HEK293 (cell line): ENCODE results near the gene PGPEP1.

ENCODE experiments used
- CTCF ChIA-PET: fragments of 350-600 bp; formaldehyde crosslinking; extraction: SDS; loops from one replicate; lab custom pipeline; 2021; ENCODE audit warnings: antibody characterized with exemption; lab: Yijun Ruan, JAX
- POLR2A ChIA-PET: fragments of 300-600 bp; formaldehyde crosslinking; extraction: SDS; loops from one replicate; lab custom pipeline; 2020; ENCODE audit warnings: antibody characterized with exemption, inconsistent platforms; lab: Yijun Ruan, JAX
- H3K27ac ChIP-seq: fragments of 200-500 bp; sonication (Bioruptor generic); 2 replicates; pipeline ENCODE4 v1.5.1; 2014; ENCODE audit warnings: low read depth, low read length, control low read depth, inconsistent platforms; ENCODE audit errors: extremely low read depth
- H3K36me3 ChIP-seq, 2 experiments: fragments of 200-500 bp in 1 of 2; sonication (Bioruptor generic) in 1 of 2; 1 replicate in 1 of 2; 2 replicates in 1 of 2; pipeline ENCODE4 v1.5.1; 2014 to 2017; ENCODE audit warnings: inconsistent platforms in 2 of 2, low read length in 2 of 2; ENCODE audit not compliant: control insufficient read depth in 2 of 2, insufficient read depth in 1 of 2
- H3K4me1 ChIP-seq: fragments of 200-500 bp; sonication (Bioruptor generic); 2 replicates; pipeline ENCODE4 v1.5.1; 2014; ENCODE audit warnings: mild to moderate bottlenecking, low read length, inconsistent platforms; ENCODE audit not compliant: control insufficient read depth, insufficient read depth
- H3K4me3 ChIP-seq: 2 replicates; pipeline ENCODE4 v1.5.1; 2011; ENCODE audit warnings: low read depth, mild to moderate bottlenecking, control low read depth, low read length, moderate library complexity
- H3K9me3 ChIP-seq: fragments of 200-500 bp; sonication (Bioruptor generic); 2 replicates; pipeline ENCODE4 v1.5.1; 2014; ENCODE audit warnings: low read depth, low read length, inconsistent platforms; ENCODE audit not compliant: control insufficient read depth, insufficient read depth
- BCL11A ChIP-seq: fragments of 450-650 bp; formaldehyde crosslinking; IDR thresholded peaks from 2 replicates; pipeline ENCODE4 v1.5.1; 2016; ENCODE audit warnings: low read depth, missing biosample characterization, missing genetic modification characterization
- FEZF1 ChIP-seq: fragments of 450-650 bp; formaldehyde crosslinking; IDR thresholded peaks from 2 replicates; pipeline ENCODE4 v1.5.1; 2016; ENCODE audit warnings: missing biosample characterization, missing genetic modification characterization
- GLI2 ChIP-seq: fragments of 450-650 bp; formaldehyde crosslinking; IDR thresholded peaks from 2 replicates; pipeline ENCODE4; 2017; ENCODE audit warnings: missing biosample characterization, missing genetic modification characterization, low read depth, borderline replicate concordance
- HOXA7 ChIP-seq: sonication (generic); formaldehyde crosslinking; IDR thresholded peaks from 2 replicates; pipeline ENCODE4 v1.8.1; 2022; ENCODE audit warnings: missing genetic modification reagents, borderline replicate concordance
- HOXC10 ChIP-seq: sonication (generic); formaldehyde crosslinking; IDR thresholded peaks from 2 replicates; pipeline ENCODE4 v1.8.1; 2023; ENCODE audit warnings: mild to moderate bottlenecking, missing genetic modification reagents
- KLF10 ChIP-seq: fragments of 450-650 bp; IDR thresholded peaks from 2 replicates; pipeline ENCODE4 v1.5.1; 2018; ENCODE audit warnings: missing biosample characterization, mild to moderate bottlenecking, missing genetic modification characterization
- KLF17 ChIP-seq: fragments of 450-650 bp; formaldehyde crosslinking; IDR thresholded peaks from 2 replicates; pipeline ENCODE4 v1.5.1; 2016; ENCODE audit warnings: missing biosample characterization, missing genetic modification characterization
- KLF9 ChIP-seq: fragments of 450-650 bp; formaldehyde crosslinking; IDR thresholded peaks from 2 replicates; pipeline ENCODE4 v1.5.1; 2016; ENCODE audit warnings: missing biosample characterization, missing genetic modification characterization, low read depth
- PATZ1 ChIP-seq: fragments of 450-650 bp; formaldehyde crosslinking; IDR thresholded peaks from 2 replicates; pipeline ENCODE4 v1.5.1; 2016; ENCODE audit warnings: missing biosample characterization, missing genetic modification characterization
- SP3 ChIP-seq: fragments of 450-650 bp; formaldehyde crosslinking; IDR thresholded peaks from 2 replicates; pipeline ENCODE4 v1.5.1; 2016; ENCODE audit warnings: missing biosample characterization, missing genetic modification characterization
- TCF7L2 ChIP-seq: IDR thresholded peaks from 2 replicates; pipeline ENCODE4 v1.6.1; 2011; ENCODE audit warnings: low read depth, mild to moderate bottlenecking, inconsistent platforms, low read length, moderate library complexity, borderline replicate concordance
- ZBTB21 ChIP-seq: fragments of 450-650 bp; formaldehyde crosslinking; IDR thresholded peaks from 2 replicates; pipeline ENCODE4 v1.5.1; 2017; ENCODE audit warnings: missing biosample characterization, missing genetic modification characterization
- ZBTB44 ChIP-seq: fragments of 450-650 bp; IDR thresholded peaks from 2 replicates; pipeline ENCODE4 v1.5.1; 2018; ENCODE audit warnings: missing biosample characterization, mild to moderate bottlenecking, missing genetic modification characterization
- ZBTB6 ChIP-seq: fragments of 450-650 bp; formaldehyde crosslinking; IDR thresholded peaks from 2 replicates; pipeline ENCODE4 v1.5.1; 2017; ENCODE audit warnings: missing biosample characterization, missing genetic modification characterization
- ZFHX2 ChIP-seq: fragments of 450-650 bp; formaldehyde crosslinking; conservative IDR thresholded peaks from 2 replicates; pipeline ENCODE4 v1.5.1; 2016; ENCODE audit warnings: missing biosample characterization, missing genetic modification characterization
- ZNF19 ChIP-seq: fragments of 450-650 bp; formaldehyde crosslinking; IDR thresholded peaks from 2 replicates; pipeline ENCODE4; 2016; ENCODE audit warnings: missing biosample characterization, missing genetic modification characterization, low read depth
- ZNF223 ChIP-seq: fragments of 450-650 bp; formaldehyde crosslinking; IDR thresholded peaks from 2 replicates; pipeline ENCODE4 v1.5.1; 2016; ENCODE audit warnings: missing biosample characterization, missing genetic modification characterization
- ZNF354C ChIP-seq: fragments of 450-650 bp; formaldehyde crosslinking; IDR thresholded peaks from 2 replicates; pipeline ENCODE4 v1.5.1; 2016; ENCODE audit warnings: missing biosample characterization, missing genetic modification characterization, low read depth, borderline replicate concordance
- ZNF423 ChIP-seq: fragments of 450-650 bp; formaldehyde crosslinking; IDR thresholded peaks from 2 replicates; pipeline ENCODE4 v1.5.1; 2016; ENCODE audit warnings: missing biosample characterization, missing genetic modification characterization
- ZNF623 ChIP-seq: fragments of 450-650 bp; formaldehyde crosslinking; IDR thresholded peaks from 2 replicates; pipeline ENCODE4 v1.5.1; 2016; ENCODE audit warnings: missing biosample characterization, missing genetic modification characterization
- ZNF639 ChIP-seq: fragments of 450-650 bp; formaldehyde crosslinking; IDR thresholded peaks from 2 replicates; pipeline ENCODE4 v1.5.1; 2016; ENCODE audit warnings: missing biosample characterization, missing genetic modification characterization
- ZNF658 ChIP-seq: fragments of 450-650 bp; formaldehyde crosslinking; IDR thresholded peaks from 2 replicates; pipeline ENCODE4; 2016; ENCODE audit warnings: missing biosample characterization, missing genetic modification characterization
- ZNF776 ChIP-seq: fragments of 450-650 bp; formaldehyde crosslinking; IDR thresholded peaks from 2 replicates; pipeline ENCODE4 v1.5.0; 2017; ENCODE audit warnings: missing biosample characterization, missing genetic modification characterization, borderline replicate concordance
- ZNF777 ChIP-seq: fragments of 450-650 bp; formaldehyde crosslinking; IDR thresholded peaks from 2 replicates; pipeline ENCODE4 v1.5.1; 2017; ENCODE audit warnings: missing biosample characterization, missing genetic modification characterization, borderline replicate concordance
- ZNF785 ChIP-seq: fragments of 450-650 bp; formaldehyde crosslinking; IDR thresholded peaks from 2 replicates; pipeline ENCODE4 v1.5.1; 2016; ENCODE audit warnings: missing biosample characterization, missing genetic modification characterization
- ZNF792 ChIP-seq: fragments of 450-650 bp; formaldehyde crosslinking; IDR thresholded peaks from 2 replicates; pipeline ENCODE4 v1.5.1; 2016; ENCODE audit warnings: missing biosample characterization, missing genetic modification characterization
- ZSCAN23 ChIP-seq: fragments of 450-650 bp; formaldehyde crosslinking; IDR thresholded peaks from 2 replicates; pipeline ENCODE4 v1.5.1; 2016; ENCODE audit warnings: missing biosample characterization, missing genetic modification characterization
- ZSCAN30 ChIP-seq: fragments of 450-650 bp; IDR thresholded peaks from 2 replicates; pipeline ENCODE4 v1.5.1; 2018; ENCODE audit warnings: missing biosample characterization, mild to moderate bottlenecking, missing genetic modification characterization, moderate library complexity
- TF ChIP-seq, protein P1 (sequence below): fragments of 450-650 bp; formaldehyde crosslinking; IDR thresholded peaks from 2 replicates; pipeline ENCODE4 v1.5.1; 2017; ENCODE audit warnings: missing biosample characterization, missing genetic modification characterization

The PGPEP1 gene

GRCh38 chr19:18340190-18340989 is at the start of gene PGPEP1:
PGPEP1 (plus strand) TSS chr19:18340598; CDS start chr19:18340682, 84 bp downstream.
- no peaks in the 10 kb centered on the region for H3K4me1 ChIP-seq
- no peak within 1 kb of the TSS for H3K27ac ChIP-seq
- no peaks in the 10 kb centered on the region for H3K9me3 ChIP-seq
- no peaks in the 10 kb centered on the region for H3K36me3 ChIP-seq
- H3K4me3 ChIP-seq: peak within 1 kb of the TSS; percentile 90
- CTCF ChIA-PET: interaction anchor here (1.2 to 4.3 kb wide), 8 partner anchors 9 to 74 kb away, joined by 4 to 58 read pairs (median 8); no protein-coding TSS in a partner anchor
- POLR2A ChIA-PET: interaction anchor here (0.6 to 7.2 kb wide), 3 partner anchors 12 to 307 kb away, joined by 3 to 37 read pairs (median 9); partner anchors contain the start of gene JUND
- TF ChIP-seq GLI2: no peak
- no peak for TF ChIP-seq HOXC10 (CRISPR knock-in tag)
- TF ChIP-seq ZNF658 (tag by site-specific recombination): no peak
- TF ChIP-seq ZNF792: no peak
- no peak for TF ChIP-seq ZSCAN23 (tag by site-specific recombination)
- TF ChIP-seq TCF7L2: no peak
- TF ChIP-seq ZNF623 (tag by site-specific recombination): no peak
- TF ChIP-seq, protein P1, sequence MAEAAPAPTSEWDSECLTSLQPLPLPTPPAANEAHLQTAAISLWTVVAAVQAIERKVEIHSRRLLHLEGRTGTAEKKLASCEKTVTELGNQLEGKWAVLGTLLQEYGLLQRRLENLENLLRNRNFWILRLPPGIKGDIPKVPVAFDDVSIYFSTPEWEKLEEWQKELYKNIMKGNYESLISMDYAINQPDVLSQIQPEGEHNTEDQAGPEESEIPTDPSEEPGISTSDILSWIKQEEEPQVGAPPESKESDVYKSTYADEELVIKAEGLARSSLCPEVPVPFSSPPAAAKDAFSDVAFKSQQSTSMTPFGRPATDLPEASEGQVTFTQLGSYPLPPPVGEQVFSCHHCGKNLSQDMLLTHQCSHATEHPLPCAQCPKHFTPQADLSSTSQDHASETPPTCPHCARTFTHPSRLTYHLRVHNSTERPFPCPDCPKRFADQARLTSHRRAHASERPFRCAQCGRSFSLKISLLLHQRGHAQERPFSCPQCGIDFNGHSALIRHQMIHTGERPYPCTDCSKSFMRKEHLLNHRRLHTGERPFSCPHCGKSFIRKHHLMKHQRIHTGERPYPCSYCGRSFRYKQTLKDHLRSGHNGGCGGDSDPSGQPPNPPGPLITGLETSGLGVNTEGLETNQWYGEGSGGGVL (tag by site-specific recombination): no peak
- TF ChIP-seq BCL11A: peak; percentile 14; the same call in 1 of the 2 replicates
- TF ChIP-seq KLF10 (tag by site-specific recombination): peak; percentile 98
- no peak for TF ChIP-seq ZBTB21 (tag by site-specific recombination)
- TF ChIP-seq ZNF777: no peak
- no peak for TF ChIP-seq ZNF223 (tag by site-specific recombination)
- TF ChIP-seq FEZF1 (tag by site-specific recombination): no peak
- peak; percentile 76 for TF ChIP-seq PATZ1
- no peak for TF ChIP-seq ZNF19 (tag by site-specific recombination)
- TF ChIP-seq ZBTB44 (tag by site-specific recombination): 0 out of 2 replicates have a peak, but pooled peaks have one; percentile 58
- peak; percentile 30; the same call in 1 of the 2 replicates for TF ChIP-seq KLF17
- no peak for TF ChIP-seq ZNF354C (tag by site-specific recombination)
- TF ChIP-seq ZNF785 (tag by site-specific recombination): no peak
- TF ChIP-seq ZNF639: no peak
- TF ChIP-seq ZNF776 (tag by site-specific recombination): no peak
- peak; percentile 72 for TF ChIP-seq ZFHX2
- TF ChIP-seq HOXA7 (CRISPR knock-in tag): no peak
- peak; percentile 56; the same call in 1 of the 2 replicates for TF ChIP-seq ZSCAN30 (tag by site-specific recombination)
- no peak for TF ChIP-seq ZNF423 (tag by site-specific recombination)
- TF ChIP-seq ZBTB6: no peak
- peak; percentile 41 for TF ChIP-seq SP3
- peak; percentile 86 for TF ChIP-seq KLF9
